Endometrial microvascular endothelial cells (primary cell): Measurements from ENCODE around the gene LIX1. TPM values are rescaled to one million over a fixed set of nuclear protein-coding genes. Genes with fewer than 3 reads are reported as not detected.
"Not testable (repeated sequence)": the region's sequence is repeated elsewhere in the genome, so short reads cannot be mapped to it uniquely, and the experiment has no call there.

Experiments used
- in situ Hi-C: cut with HindIII; loops from 2 replicates; pipeline ENCODE4 v1.10.0; 2017; ENCODE audit warnings: low sequenced_read_pairs, low pct_unique_long_range_greater_than_20kb; ENCODE audit errors: inconsistent ontology term
- total RNA-seq: library from RNA; depleted of rRNA; stranded (reverse); fragments of >200 nt; gene quantifications from one replicate; pipeline ENCODE4 v1.2.3, GENCODE V29; 2015; ENCODE audit errors: inconsistent ontology term

The LIX1 gene
- total RNA-seq, 1 donor from 2014 or later: not detected

DNA sequence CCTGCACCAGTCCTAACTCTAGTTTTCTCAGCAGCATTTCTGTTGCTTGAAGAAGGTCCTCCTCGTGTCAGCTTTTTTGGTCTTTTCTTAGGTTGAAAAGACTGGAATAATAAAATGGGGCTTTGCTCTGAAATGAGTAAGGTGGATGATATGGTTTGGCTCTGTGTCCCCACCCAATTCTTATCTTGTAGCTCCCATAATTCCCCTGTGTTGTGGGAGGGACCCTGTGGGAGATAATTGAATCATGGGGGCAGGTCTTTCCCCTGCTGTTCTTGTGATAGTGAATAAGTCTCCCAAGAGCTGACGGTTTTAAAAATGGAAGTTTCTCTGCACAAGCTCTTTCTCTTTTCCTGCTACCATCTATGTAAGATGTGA, 53.6 kb downstream of the LIX1 start:
- in situ Hi-C loops: no loop called here

DNA sequence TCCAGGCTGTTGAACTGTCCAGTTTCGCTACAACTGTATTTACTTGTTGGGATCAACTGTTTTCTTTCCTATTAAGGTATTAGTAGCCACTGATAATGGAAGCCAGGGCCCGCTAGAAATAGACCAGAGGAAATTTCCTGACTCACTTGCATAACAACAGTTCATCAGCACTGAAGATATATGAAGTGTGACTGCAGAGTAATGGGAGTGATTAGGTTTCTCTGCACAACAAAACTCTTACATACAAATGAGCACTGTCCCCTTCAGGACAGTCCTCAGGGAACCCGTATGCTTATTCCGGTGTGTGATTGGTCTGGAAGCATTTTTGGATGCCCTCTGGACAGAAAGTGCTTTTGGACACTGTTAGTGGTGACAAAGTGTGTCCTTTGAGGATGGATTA, 55.3 kb downstream of the LIX1 start:
- in situ Hi-C loops: no loop called here

DNA sequence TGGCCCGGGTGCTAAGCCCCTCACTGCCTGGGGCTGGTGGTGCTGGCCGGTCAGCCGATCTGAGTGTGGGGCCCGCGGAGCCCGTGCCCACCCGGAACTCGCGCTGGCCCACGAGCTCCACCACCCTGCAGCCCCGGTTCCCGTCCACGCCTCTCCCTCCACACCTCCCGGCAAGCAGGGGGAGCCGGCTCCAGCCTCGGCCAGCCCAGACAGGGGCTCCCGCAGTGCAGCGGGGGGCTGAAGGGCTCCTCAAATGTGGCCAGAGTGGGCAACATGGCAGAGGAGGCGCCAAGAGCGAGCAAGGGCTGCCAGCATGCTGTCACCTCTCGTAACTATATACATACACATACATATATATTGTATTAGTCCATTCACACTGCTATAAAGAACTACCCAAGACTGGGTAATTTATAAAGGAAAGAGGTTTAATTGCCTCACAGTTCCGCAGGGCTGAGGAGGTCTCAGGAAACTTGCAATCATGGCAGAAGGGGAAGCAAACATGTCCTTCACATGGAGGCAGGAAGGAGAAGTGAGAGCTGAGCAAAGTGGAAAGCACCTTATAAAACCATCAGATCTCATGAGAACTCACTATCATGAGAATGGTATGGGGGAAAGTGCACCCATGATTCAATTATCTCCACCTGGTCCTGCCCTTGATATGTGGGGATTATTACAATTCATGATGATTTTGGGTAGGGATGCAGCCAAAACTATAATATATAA, 56.8 kb downstream of the LIX1 start:
- in situ Hi-C loops: no loop called here

DNA sequence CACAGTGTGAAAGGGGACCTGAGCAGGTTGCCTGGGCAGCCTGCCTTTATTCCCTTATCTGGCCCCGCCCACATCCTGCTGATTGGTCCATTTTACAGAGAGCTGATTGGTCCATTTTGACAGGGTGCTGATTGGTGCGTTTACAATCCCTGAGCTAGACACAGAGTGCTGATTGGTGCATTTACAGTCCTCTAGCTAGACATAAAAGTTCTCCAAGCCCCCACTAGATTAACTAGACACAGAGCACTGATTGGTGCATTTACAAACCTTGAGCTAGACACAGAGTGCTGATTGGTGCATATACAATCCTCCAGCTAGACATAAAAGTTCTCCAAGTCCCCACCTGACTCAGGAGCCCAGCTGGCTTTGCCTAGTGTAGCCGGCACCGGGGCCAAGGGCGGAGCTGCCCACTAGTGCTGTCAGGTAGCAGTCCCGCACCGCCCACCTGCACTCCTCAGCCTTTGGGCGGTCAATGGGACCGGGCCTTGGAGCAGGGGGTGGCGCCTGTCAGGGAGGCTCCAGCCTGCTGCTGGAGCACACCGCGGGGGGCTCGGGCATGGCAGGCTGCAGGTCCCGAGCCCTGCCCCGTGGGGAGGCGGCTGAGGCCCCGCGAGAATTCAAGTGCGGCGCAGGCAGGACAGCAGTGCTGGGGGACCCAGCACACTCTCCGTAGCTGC, 57.5 kb downstream of the LIX1 start:
- in situ Hi-C loops: not testable (repeated sequence)

DNA sequence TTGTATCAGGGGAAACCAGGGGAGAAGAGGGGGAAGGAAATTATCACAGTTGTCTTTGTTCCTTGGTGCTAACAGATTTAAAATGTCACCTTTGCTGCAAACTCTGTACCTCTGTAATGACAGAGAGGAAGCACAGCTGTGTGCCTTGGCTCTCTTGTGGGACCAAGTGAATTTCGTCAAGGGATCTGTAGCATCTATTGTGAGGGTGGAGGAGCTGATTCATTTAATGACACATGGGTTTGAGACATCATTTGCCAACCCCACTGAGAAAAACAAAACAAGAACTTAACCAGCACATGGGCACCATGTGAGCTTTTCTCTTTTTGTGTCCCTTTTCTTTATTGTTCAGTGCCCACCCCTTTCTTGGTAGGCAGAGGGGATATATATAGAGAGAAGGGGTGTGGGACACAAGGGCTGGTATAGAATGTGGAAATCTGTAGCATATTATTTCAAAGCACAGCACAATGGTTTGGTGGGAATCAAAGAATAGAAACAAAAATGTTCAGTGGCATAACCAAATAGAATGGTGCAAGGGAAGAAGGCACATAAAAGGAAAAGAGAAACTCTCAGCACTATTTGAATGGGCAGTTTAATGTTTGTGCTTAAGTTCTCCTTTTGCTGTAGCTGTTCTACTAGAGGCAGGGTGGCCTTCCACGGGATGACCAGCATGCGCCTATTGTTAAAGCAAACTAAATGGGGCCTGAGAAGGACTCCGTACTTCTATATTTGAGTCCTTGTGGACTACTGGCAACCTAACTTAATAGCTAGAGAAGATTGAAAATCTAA, 63.3 kb downstream of the LIX1 start:
- in situ Hi-C loops: no loop called here

DNA sequence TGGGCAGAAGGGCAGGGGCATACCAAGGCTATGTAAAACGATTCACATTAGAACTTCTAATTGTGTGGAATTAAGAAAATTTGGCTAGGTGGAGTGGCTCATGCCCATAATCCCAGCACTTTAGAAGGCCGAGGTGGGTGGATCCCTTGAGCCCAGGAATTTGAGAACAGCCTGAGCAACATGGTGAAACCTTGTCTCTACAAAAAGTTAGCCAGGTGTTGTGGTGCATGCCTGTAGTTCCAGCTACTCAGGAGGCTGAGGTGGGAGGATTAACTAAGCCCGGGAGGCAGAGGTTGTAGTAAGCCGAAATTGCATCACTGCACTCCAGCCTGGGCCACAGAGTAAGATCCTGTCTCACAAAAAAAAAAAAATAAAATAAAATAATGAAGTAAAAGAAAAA, 65.2 kb downstream of the LIX1 start:
- in situ Hi-C loops: no loop called here

DNA sequence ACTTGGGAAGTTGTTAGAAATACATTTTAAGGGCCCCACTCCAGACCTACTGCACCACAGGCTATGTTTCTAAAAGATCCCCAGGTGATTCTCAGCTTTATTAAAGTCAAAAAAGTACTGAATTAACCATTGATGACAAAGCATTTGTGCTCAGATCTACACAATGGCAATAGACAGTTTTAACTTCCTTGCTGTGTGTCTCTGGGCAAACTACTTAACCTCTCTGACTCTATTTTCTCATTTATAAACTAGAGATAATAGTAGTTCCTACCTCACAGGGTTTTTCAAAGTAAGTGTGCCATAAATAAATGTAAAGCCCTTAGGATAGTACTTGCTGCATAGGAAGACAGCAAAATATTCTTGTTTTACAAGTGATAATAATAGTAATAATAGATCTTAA, 66.3 kb downstream of the LIX1 start:
- in situ Hi-C loops: no loop called here

DNA sequence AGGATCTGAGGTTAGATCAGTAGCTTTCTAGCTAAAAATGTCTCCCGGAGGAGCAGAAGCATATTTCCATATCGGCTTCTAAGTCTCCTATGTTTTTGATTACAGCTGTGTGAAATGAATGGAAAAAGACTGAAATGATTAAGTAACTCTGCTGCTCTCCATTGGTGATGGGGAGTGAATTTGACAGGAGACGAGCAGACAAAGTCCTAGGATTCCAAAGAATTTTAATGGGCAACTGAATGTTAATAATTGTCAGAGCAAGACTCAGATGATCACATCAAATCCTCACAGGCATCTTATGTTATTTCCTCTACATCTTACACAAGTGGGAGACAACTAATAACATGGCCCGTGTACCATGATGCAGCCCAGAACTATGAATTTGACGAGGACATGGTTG, 66.8 kb downstream of the LIX1 start:
- in situ Hi-C loops: no loop called here

DNA sequence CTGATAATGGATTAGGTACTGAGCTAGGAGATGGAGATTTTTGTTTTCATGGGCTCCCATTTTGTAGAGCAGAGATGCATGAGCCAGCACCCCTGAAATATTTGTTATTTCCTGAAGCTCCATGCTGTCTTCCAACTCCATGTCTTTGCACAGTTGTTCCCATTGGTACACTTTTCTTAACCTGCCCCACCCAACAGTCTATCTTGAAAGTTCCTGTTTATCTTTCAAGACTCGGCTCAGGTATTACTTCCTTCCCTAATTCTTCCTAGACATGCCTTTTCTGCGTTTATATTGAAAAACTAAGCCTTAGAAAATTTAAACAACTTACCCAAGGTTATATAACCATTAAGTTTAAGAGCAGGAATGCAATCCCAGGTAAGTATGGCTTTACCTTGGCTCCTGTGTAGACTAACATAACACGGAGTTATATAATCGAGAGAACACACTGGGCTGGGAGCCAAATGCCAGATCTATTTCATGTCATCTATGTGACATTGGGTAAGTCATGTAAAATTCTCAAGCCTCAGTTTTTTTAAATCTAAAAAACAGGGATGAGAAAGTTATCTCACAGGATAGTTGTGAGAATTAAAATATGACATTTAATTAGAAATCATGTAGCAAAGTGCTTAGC, 67.4 kb downstream of the LIX1 start:
- in situ Hi-C loops: no loop called here

DNA sequence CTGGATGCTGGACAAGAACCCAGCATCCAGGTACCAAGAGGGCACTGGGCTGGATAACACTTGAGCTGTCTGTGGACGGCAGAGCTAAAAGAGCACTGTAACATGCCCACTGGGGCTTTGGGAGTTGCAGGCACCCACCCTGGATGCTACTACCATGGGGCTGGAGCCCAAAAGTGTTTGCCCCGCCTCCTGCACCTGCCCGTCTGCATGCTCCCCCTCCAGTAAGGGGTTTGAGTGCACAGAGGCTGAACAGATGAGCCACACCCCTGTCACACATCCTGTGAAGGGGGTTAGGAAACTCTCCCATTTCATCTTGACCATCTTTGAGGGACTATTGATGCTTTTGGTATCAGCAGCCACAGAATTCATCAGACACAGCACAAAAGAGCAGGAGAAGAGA, 69.0 kb downstream of the LIX1 start:
- in situ Hi-C loops: no loop called here

DNA sequence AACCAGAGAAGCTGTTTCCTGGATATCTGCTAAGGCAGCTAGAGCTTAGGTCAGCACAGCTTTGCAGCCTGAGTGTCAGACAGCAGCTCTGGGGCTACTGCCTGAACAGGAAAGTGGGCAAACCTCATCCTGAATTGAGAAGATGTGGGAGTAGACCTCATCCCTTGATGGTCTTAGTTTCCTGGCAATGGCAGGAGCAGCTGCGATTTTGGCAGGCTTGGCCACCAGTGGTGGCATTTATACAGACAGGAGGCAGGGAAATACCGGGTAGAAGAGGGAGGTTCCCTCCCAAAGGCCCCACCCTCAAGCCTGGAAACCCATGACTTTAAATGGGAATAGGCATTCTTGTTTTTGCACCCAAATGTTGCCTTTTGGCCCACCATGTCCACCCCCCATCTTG, 69.7 kb downstream of the LIX1 start:
- in situ Hi-C loops: no loop called here

DNA sequence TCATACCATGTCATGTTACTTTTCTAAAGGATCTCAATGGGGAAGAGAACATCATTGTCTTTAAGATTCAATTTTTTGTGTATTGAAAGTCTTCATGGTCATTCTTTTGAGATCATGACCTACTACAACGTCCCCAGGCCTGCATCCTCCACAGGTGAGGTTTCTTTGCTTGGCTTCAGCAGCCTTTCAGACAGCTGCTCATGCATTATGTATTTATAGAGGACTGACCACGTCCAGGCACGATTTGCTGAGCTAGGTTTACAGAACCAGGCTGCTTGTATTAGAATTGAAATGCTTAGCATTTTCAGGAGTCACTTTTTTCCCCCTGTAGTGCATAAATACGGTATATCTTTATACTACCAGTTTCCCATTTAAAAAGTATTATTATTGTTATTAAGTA, 70.4 kb downstream of the LIX1 start:
- in situ Hi-C loops: no loop called here

DNA sequence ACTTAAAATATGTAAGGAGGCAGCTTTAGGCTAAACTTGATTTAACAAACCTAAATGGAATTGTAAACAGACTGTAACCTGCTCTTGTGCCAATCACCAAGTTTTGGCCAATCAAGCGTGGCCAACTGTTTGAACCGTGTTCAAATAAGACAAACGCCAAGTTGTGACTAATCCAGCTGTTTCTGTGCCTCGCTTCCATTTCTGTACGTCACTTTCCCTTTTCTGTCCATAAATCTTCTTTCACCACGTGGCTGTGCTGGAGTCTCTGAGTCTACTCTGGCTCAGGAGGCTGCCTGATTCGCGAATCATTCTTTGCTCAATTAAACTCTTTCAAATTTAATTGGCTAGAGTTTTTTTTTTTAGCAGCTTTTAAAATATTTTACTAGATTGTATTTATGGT, 71.3 kb downstream of the LIX1 start:
- in situ Hi-C loops: no loop called here

DNA sequence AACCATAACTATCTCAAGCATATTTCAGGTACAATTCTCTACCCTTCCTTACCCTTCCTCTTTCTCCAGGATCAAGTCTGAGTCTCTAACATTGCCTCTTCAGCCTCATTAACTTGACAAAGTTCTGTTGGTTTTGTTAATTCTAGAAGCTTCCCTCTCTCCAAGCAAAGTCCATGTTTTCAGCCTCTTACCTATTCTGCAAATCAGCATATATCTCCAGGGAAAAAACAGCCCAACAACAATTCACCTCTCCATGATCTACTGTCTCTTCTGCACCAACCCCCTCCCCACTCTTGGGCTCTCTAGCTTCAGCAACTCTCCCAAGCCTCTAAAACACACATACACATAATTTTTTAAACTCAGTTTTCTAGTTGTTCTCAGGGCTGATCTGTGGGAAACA, 72.2 kb downstream of the LIX1 start:
- in situ Hi-C loops: no loop called here

DNA sequence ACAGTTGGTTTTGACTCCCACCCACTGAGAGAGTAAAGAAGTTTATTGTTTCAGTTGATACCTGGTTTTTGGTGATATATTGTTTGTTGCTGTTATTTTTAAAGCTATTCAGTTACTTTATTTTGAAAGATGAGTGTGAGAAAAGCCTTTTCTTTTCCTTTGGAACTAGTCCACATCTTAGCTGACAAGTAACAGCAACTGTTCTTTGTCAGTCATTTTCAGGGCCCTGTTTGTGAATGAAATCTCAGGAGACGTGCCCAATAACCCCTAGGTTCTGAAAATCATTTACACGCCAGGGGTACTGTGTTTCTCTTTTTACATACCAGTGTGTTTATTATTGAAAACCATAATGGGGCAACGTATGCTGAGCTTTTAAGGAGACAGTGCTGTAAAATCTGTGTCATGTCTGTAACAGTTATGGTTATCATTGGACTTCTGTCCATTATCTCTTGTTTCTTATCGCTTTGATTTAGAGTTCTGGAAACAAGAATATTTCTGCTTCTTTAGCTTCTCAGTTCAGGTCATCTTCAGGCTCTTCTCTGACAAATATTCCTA, 75.0 kb downstream of the LIX1 start:
- in situ Hi-C loops: no loop called here

DNA sequence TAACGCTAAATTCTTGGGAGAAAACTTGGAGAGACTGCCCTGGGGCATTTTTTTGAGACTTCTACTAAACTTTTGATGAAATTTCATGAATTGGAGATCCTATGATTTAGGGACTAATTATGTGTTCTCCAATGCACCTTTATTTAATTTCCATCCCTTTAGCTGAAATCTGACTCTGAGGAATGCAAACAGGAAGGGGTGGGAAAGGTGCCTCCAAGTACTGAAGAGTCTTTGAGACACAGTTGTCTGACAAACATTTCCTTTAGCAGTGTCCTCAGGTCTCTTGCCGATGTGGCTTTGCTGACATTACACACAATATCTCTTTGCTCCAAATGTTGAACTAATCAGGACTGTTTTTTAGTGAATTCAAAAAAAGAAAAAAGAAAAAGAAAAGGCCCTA, 76.9 kb downstream of the LIX1 start:
- in situ Hi-C loops: no loop called here

DNA sequence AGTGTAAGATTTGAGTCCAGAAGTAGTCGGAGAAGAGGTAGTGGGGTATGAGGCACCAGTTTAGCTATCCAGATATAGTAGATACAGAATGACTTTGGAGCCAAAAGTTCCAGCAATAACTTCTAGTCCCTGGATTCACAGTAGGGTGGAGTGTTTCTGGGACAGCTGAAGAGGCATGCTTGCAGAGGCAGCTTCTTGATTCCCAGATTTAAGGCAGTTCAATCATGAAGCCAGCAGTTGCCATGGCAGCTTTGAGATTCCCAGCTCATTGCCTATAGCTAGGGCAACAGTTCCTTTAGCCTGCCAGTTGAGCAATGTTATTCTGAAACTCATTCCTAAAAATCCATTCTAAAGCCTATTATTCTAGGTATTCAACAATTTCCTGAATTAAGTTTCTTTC, 79.2 kb downstream of the LIX1 start:
- in situ Hi-C loops: no loop called here

DNA sequence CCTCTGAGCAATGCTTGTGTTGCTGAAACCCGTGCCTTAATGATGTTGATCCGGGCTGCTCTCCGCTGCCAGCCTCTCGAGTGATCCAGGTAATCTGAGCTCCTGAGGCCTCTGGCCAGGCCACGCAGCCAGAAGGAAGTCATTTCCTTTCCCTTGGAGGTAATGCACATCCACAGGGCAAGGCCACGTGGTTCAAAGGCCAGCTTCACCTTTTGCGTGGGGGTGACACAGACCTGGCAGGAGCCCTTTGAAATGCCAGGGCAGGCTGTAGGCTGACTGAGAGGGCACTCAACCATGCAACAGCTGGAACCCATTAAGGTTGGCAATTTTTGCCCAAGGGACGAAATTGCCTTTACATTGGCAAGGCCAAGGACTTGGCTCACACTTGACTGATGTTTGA, 80.4 kb downstream of the LIX1 start:
- in situ Hi-C loops: no loop called here

DNA sequence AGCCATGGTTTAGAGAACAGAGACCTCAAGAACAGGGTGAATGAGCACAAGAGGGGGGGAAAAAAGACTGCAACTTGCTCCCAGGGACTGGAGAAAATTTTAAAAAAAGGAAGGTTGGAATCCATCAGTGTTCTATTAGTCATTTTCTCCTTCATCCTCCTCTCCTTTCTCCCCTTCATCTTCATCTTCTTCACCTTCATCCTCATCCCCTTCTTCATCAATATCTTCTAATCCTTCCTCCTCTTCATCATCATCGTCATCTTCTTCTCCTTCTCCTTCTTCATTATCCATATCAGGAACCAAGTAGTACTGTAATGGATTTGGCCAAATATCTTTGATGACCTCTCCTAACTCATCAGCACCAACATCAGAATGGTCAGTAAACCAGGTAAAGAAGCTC, 86.1 kb downstream of the LIX1 start:
- in situ Hi-C loops: no loop called here
